HepG2 (cell line): ENCODE data around the gene EVA1C. TPM values are rescaled to one million over a fixed set of nuclear protein-coding genes. Genes with fewer than 3 reads are reported as not detected.

Experiments
- ATAC-seq: fragments of 200-7000 bp; cut with Tn5 transposase; 3 replicates; pipeline ENCODE4 v1.9.1; 2020; ENCODE audit warnings: mild to moderate bottlenecking, moderate library complexity
- BruUV-seq: library from RNA; stranded (reverse); fragments of 400-500 nt; replicated peaks from 2 replicates; lab custom pipeline; 2021; lab: Mats Ljungman, UMichigan
- CTCF ChIA-PET: fragments of 300-600 bp; formaldehyde crosslinking; extraction: SDS; loops from one replicate; lab custom pipeline; 2021; ENCODE audit warnings: low total read pairs, inconsistent platforms, low intra/inter-chr PET ratio; lab: Yijun Ruan, JAX
- POLR2A ChIA-PET: fragments of 350-600 bp; sonication (Branson Sonifier 250); formaldehyde crosslinking; loops from one replicate; lab custom pipeline; 2020; ENCODE audit warnings: antibody characterized with exemption, inconsistent platforms; lab: Yijun Ruan, JAX
- DNase-seq: peaks from one replicate; pipeline ENCODE4 v3.0.0-alpha.2; 2015; ENCODE audit warnings: low spot score
- FAIRE-seq: peaks from 3 replicates; lab custom pipeline; 2011; peaks lifted over from hg19 to GRCh38; lab: Jason Lieb, UNC
- H2AFZ ChIP-seq: one replicate; pipeline ENCODE4 v1.6.1; 2011; ENCODE audit warnings: low read length, inconsistent platforms
- H3K27ac ChIP-seq: fragments of 300-600 bp; 3 replicates; pipeline ENCODE4 v1.8.0; 2011; ENCODE audit warnings: mixed run types, mild to moderate bottlenecking, mixed read lengths, low read length, inconsistent platforms; ENCODE audit not compliant: insufficient read depth; ENCODE audit errors: extremely low read length
- H3K27me3 ChIP-seq, 2 experiments: fragments of 200-600 bp in 1 of 2; 2 replicates in 1 of 2; 3 replicates in 1 of 2; pipeline versions ENCODE4 v1.6.0 to v1.8.0; 2011; ENCODE audit warnings: low read length in 2 of 2, mild to moderate bottlenecking in 2 of 2, moderate library complexity in 2 of 2, inconsistent platforms in 1 of 2; ENCODE audit not compliant: insufficient read depth in 2 of 2, control insufficient read depth in 1 of 2
- H3K36me3 ChIP-seq, 2 experiments: fragments of 200-600 bp in 1 of 2; replicated peaks in 1 of 2; 2 replicates in 1 of 2; 3 replicates in 1 of 2; pipeline versions ENCODE4 v1.5.1 to v1.8.0; 2011; ENCODE audit warnings: low read length in 2 of 2, inconsistent platforms in 1 of 2; ENCODE audit not compliant: insufficient read depth in 2 of 2, control insufficient read depth in 1 of 2
- H3K4me1 ChIP-seq: 2 replicates; pipeline ENCODE4 v1.5.1; 2012; ENCODE audit warnings: low read length, inconsistent platforms; ENCODE audit not compliant: insufficient read depth
- H3K4me2 ChIP-seq: 2 replicates; pipeline ENCODE4 v1.6.0; 2011; ENCODE audit warnings: low read depth, low read length, inconsistent platforms
- H3K4me3 ChIP-seq, 3 experiments: fragments of 200-600 bp in 1 of 3; sonication (generic), shearing (Covaris generic) in 1 of 3; replicated peaks in 1 of 3; 2 replicates each; pipeline ENCODE4 v1.5.1; 2011 to 2016; ENCODE audit warnings: low read length in 3 of 3, inconsistent platforms in 2 of 3, low read depth in 2 of 3, mild to moderate bottlenecking in 2 of 3, control low read depth in 1 of 3, mixed read lengths in 1 of 3; ENCODE audit not compliant: insufficient read depth in 1 of 3
- H3K79me2 ChIP-seq: one replicate; pipeline ENCODE4 v1.6.1; 2011; ENCODE audit warnings: low read length, inconsistent platforms; ENCODE audit not compliant: insufficient read depth
- H3K9ac ChIP-seq: 2 replicates; pipeline ENCODE4 v1.6.0; 2011; ENCODE audit warnings: mild to moderate bottlenecking, low read depth, low read length, inconsistent platforms; ENCODE audit not compliant: insufficient read depth
- H3K9me3 ChIP-seq: 2 replicates; pipeline ENCODE4 v1.5.1; 2012; ENCODE audit warnings: mild to moderate bottlenecking, low read length
- H4K20me1 ChIP-seq: 2 replicates; pipeline ENCODE4 v1.6.0; 2011; ENCODE audit warnings: inconsistent platforms, mild to moderate bottlenecking, low read length, moderate library complexity; ENCODE audit not compliant: insufficient read depth
- CBFB ChIP-seq: sonication (generic); formaldehyde crosslinking; IDR thresholded peaks from 2 replicates; pipeline ENCODE4 v1.4.0; 2020; ENCODE audit warnings: missing genetic modification reagents
- GFI1 ChIP-seq: sonication (generic); formaldehyde crosslinking; IDR thresholded peaks from 2 replicates; pipeline ENCODE4 v1.5.0; 2020; ENCODE audit warnings: missing genetic modification reagents, mild to moderate bottlenecking, borderline replicate concordance
- HOXA3 ChIP-seq: sonication (generic); formaldehyde crosslinking; IDR thresholded peaks from 2 replicates; pipeline ENCODE4 v1.5.0; 2020; ENCODE audit warnings: missing genetic modification reagents
- KLF9 ChIP-seq: IDR thresholded peaks from 2 replicates; pipeline ENCODE4 v1.6.1; 2016; ENCODE audit warnings: low read depth
- PPARG ChIP-seq: conservative IDR thresholded peaks from 2 replicates; pipeline ENCODE4 v1.6.1; 2016; ENCODE audit warnings: missing biosample characterization, missing genetic modification reagents
- SRSF1 ChIP-seq: fragments of 200-400 bp; formaldehyde crosslinking; optimal IDR thresholded peaks from 2 replicates; pipeline ENCODE3; 2017; ENCODE audit warnings: mild to moderate bottlenecking, low read depth, low read length, moderate library complexity
- ZNF503 ChIP-seq: sonication (generic); formaldehyde crosslinking; IDR thresholded peaks from 2 replicates; pipeline ENCODE4 v1.4.0; 2020; ENCODE audit warnings: missing genetic modification reagents
- WGBS: methylation state at CpG from one replicate; pipeline ENCODE4 v1.1.6; 2017; ENCODE audit warnings: low lambda C conversion rate; 5-methylcytosine and 5-hydroxymethylcytosine counted together
- in situ Hi-C: cut with HindIII; loops from 2 replicates; pipeline ENCODE4 v1.10.0; 2017; ENCODE audit warnings: low pct_unique_long_range_greater_than_20kb; ENCODE audit not compliant: extremely low pct_ligation_motif_present
- intact Hi-C: fragments of 100-400 bp; cut with micrococcal nuclease; formaldehyde crosslinking; loops from one replicate; pipeline ENCODE4 v1.10.0; 2022; ENCODE audit not compliant: unreplicated experiment
- polyA plus RNA-seq, 8 experiments: library from polyadenylated mRNA; depleted of rRNA in 3 of 8; stranded (reverse) in 7 of 8; unstranded in 1 of 8; fragments of >200 nt; fragmentation: Illumina TruSeq in 4 of 8; extraction: Trizol in 4 of 8; gene quantifications; 2 replicates each; pipeline versions ENCODE4 v1.2.1 to v1.2.3, GENCODE V29; 2011 to 2016; ENCODE audit warnings: low read depth in 4 of 8, missing spikeins in 1 of 8, mixed read lengths in 1 of 8; ENCODE audit not compliant: insufficient read depth in 1 of 8
- total RNA-seq, 5 experiments: library from RNA; depleted of rRNA; stranded (reverse); fragments of >200 nt; fragmentation: Illumina TruSeq; extraction: Trizol; gene quantifications; 2 replicates each; pipeline ENCODE4 v1.2.3, GENCODE V29; 2016; ENCODE audit warnings: low read depth in 1 of 5
- TF ChIP-seq, protein P1 (sequence below): sonication (generic); formaldehyde crosslinking; IDR thresholded peaks from 2 replicates; pipeline ENCODE4 v1.5.1; 2020; ENCODE audit warnings: mild to moderate bottlenecking, missing genetic modification reagents, borderline replicate concordance
- TF ChIP-seq, protein P2 (sequence below): IDR thresholded peaks from 2 replicates; pipeline ENCODE4 v1.6.1; 2016

EVA1C gene
- total and polyA plus RNA-seq, 2 of the 13 experiments (the other 11 are each of a cell fraction or from before 2014, with no cell fraction given) = 0.29 to 0.34 TPM

GRCh38 chr21:32447224-32447623 lies 34.7 kb downstream of the EVA1C start:
- Histone ChIP-seq H4K20me1 (no peaks in the 10 kb centered on the region), H3K9ac (no peak overlapping the region), H2AFZ (no peak overlapping the region), H3K9me3 (peaks cover 14% of the 10 kb centered on the region), H3K36me3 (no peaks in the 10 kb centered on the region), H3K79me2 (no peaks in the 10 kb centered on the region), H3K4me2 (no peak overlapping the region), H3K27me3 (no peaks in the 10 kb centered on the region; a peak in 1 of 5 replicates), H3K27ac (no peak overlapping the region), H3K4me3 (no peak overlapping the region), H3K4me1 (no peaks in the 10 kb centered on the region)
- in situ Hi-C loops (no loop called here), intact Hi-C loops (no loop called here)
- DNase-seq = no peak
- ChIA-PET CTCF (no interaction called here), POLR2A (no interaction called here)
- WGBS = 64% methylated on average over 5 of the region's 5 CpGs
- FAIRE-seq = no peak
- BruUV-seq = no TSS peak
- no peak for ATAC-seq
- TF ChIP-seq CBFB (CRISPR knock-in tag) = no peak
- no peak for TF ChIP-seq HOXA3 (CRISPR knock-in tag)
- TF ChIP-seq SRSF1 = no peak
- no peak for TF ChIP-seq PPARG (CRISPR knock-in tag)
- TF ChIP-seq, protein P1, sequence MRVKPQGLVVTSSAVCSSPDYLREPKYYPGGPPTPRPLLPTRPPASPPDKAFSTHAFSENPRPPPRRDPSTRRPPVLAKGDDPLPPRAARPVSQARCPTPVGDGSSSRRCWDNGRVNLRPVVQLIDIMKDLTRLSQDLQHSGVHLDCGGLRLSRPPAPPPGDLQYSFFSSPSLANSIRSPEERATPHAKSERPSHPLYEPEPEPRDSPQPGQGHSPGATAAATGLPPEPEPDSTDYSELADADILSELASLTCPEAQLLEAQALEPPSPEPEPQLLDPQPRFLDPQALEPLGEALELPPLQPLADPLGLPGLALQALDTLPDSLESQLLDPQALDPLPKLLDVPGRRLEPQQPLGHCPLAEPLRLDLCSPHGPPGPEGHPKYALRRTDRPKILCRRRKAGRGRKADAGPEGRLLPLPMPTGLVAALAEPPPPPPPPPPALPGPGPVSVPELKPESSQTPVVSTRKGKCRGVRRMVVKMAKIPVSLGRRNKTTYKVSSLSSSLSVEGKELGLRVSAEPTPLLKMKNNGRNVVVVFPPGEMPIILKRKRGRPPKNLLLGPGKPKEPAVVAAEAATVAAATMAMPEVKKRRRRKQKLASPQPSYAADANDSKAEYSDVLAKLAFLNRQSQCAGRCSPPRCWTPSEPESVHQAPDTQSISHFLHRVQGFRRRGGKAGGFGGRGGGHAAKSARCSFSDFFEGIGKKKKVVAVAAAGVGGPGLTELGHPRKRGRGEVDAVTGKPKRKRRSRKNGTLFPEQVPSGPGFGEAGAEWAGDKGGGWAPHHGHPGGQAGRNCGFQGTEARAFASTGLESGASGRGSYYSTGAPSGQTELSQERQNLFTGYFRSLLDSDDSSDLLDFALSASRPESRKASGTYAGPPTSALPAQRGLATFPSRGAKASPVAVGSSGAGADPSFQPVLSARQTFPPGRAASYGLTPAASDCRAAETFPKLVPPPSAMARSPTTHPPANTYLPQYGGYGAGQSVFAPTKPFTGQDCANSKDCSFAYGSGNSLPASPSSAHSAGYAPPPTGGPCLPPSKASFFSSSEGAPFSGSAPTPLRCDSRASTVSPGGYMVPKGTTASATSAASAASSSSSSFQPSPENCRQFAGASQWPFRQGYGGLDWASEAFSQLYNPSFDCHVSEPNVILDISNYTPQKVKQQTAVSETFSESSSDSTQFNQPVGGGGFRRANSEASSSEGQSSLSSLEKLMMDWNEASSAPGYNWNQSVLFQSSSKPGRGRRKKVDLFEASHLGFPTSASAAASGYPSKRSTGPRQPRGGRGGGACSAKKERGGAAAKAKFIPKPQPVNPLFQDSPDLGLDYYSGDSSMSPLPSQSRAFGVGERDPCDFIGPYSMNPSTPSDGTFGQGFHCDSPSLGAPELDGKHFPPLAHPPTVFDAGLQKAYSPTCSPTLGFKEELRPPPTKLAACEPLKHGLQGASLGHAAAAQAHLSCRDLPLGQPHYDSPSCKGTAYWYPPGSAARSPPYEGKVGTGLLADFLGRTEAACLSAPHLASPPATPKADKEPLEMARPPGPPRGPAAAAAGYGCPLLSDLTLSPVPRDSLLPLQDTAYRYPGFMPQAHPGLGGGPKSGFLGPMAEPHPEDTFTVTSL (CRISPR knock-in tag) = no peak
- TF ChIP-seq, protein P2, sequence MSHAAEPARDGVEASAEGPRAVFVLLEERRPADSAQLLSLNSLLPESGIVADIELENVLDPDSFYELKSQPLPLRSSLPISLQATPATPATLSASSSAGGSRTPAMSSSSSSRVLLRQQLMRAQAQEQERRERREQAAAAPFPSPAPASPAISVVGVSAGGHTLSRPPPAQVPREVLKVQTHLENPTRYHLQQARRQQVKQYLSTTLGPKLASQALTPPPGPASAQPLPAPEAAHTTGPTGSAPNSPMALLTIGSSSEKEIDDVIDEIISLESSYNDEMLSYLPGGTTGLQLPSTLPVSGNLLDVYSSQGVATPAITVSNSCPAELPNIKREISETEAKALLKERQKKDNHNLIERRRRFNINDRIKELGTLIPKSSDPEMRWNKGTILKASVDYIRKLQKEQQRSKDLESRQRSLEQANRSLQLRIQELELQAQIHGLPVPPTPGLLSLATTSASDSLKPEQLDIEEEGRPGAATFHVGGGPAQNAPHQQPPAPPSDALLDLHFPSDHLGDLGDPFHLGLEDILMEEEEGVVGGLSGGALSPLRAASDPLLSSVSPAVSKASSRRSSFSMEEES (CRISPR knock-in tag) = no peak
- TF ChIP-seq ZNF503 = no peak
- TF ChIP-seq KLF9 (CRISPR knock-in tag) = no peak
- no peak for TF ChIP-seq GFI1
